ENCODE data around the gene PPAT. TPM values are rescaled to one million over a fixed set of nuclear protein-coding genes. Genes with fewer than 3 reads are reported as not detected.
"Not testable (repeated sequence)": the region's sequence is repeated elsewhere in the genome, so short reads cannot be mapped to it uniquely, and the experiment has no call there.

Gene PPAT
- polyA plus RNA-seq (ENCODE audit: insufficient read length in 3 of 3): 10 to 100 TPM; 24.8 to 31.3 (median 25.9) TPM
- long read RNA-seq, donor 1, full-length matches to known transcripts: 7 of 7 reads
- long read RNA-seq, donor 1, partial matches to known transcripts: 0 of 7 reads
- long read RNA-seq, donor 1, other reads (novel, unspliced or antisense): 0 of 7 reads
- long read RNA-seq, donor 2, transcript PPAT-201 (11 exons, 3,682 nt): major isoform, 7 of 7 reads
- long read RNA-seq, donor 2, partial matches to known transcripts: 0 of 7 reads
- long read RNA-seq, donor 2, other reads (novel, unspliced or antisense): 0 of 7 reads
- long read RNA-seq, donor 3, partial matches to known transcripts: 105 of 108 reads
- long read RNA-seq, donor 3, other reads (novel, unspliced or antisense): 0 of 108 reads
- long read RNA-seq, donor 4, partial matches to known transcripts: 6 of 7 reads
- long read RNA-seq, donor 4, other reads (novel, unspliced or antisense): 0 of 7 reads
- long read RNA-seq, donor 5, partial matches to known transcripts: 0 of 5 reads
- long read RNA-seq, donor 5, other reads (novel, unspliced or antisense): 0 of 5 reads
- long read RNA-seq, donor 6, partial matches to known transcripts: 288 of 294 reads
- long read RNA-seq, donor 6, other reads (novel, unspliced or antisense): 0 of 294 reads
- long read RNA-seq, donor 7, transcript PPAT-201 (11 exons, 3,682 nt): major isoform, 7 of 60 reads
- long read RNA-seq, donor 7, partial matches to known transcripts: 53 of 60 reads
- long read RNA-seq, donor 7, other reads (novel, unspliced or antisense): 0 of 60 reads
- long read RNA-seq, donor 8, partial matches to known transcripts: 0 of 1 reads
- long read RNA-seq, donor 8, other reads (novel, unspliced or antisense): 0 of 1 reads
- long read RNA-seq, donor 9, full-length matches to known transcripts: 11 of 115 reads
- long read RNA-seq, donor 9, partial matches to known transcripts: 55 of 115 reads
- long read RNA-seq, donor 9, other reads (novel, unspliced or antisense): 49 of 115 reads
- long read RNA-seq, donor 10, transcript PPAT-201 (11 exons, 3,682 nt): major isoform, 6 of 6 reads
- long read RNA-seq, donor 10, partial matches to known transcripts: 0 of 6 reads
- long read RNA-seq, donor 10, other reads (novel, unspliced or antisense): 0 of 6 reads
- long read RNA-seq, donor 11, partial matches to known transcripts: 0 of 2 reads
- long read RNA-seq, donor 11, other reads (novel, unspliced or antisense): 0 of 2 reads
- long read RNA-seq, donor 12, transcript PPAT-201 (11 exons, 3,682 nt): major isoform, 7 of 516 reads
- long read RNA-seq, donor 12, partial matches to known transcripts: 496 of 516 reads
- long read RNA-seq, donor 12, other reads (novel, unspliced or antisense): 13 of 516 reads
- long read RNA-seq, donor 13, partial matches to known transcripts: 151 of 178 reads
- long read RNA-seq, donor 13, other reads (novel, unspliced or antisense): 25 of 178 reads
- long read RNA-seq, donor 14, transcript PPAT-201 (11 exons, 3,682 nt): major isoform, 5 of 5 reads
- long read RNA-seq, donor 14, partial matches to known transcripts: 0 of 5 reads
- long read RNA-seq, donor 14, other reads (novel, unspliced or antisense): 0 of 5 reads
- long read RNA-seq, donor 15, transcript PPAT-201 (11 exons, 3,682 nt): major isoform, 5 of 5 reads
- long read RNA-seq, donor 15, partial matches to known transcripts: 0 of 5 reads
- long read RNA-seq, donor 15, other reads (novel, unspliced or antisense): 0 of 5 reads
- long read RNA-seq, donor 16, full-length matches to known transcripts: 5 of 111 reads
- long read RNA-seq, donor 16, partial matches to known transcripts: 101 of 111 reads
- long read RNA-seq, donor 16, other reads (novel, unspliced or antisense): 5 of 111 reads

GRCh38 chr4:56435140-56435926, at the start of gene PPAT:
TSS of gene PPAT (minus strand) at chr4:56435615. CDS start at chr4:56435477, 138 bp downstream.
- peak; percentile 98 for DNase-seq

- no peak for DNase-seq
Measured at GRCh38 chr4:56480691-56481090, 45.3 kb upstream of the PPAT start.

GRCh38 chr4:56477192-56477702, 41.8 kb upstream of the PPAT start:
- DNase-seq: no peak

GRCh38 chr4:56475917-56476316, 40.5 kb upstream of the PPAT start:
- no peak for DNase-seq

- no peak for DNase-seq
Measured at GRCh38 chr4:56469489-56470210, 34.2 kb upstream of the PPAT start.

- peak; percentile 48 for DNase-seq
Measured at GRCh38 chr4:56468097-56468422, 32.6 kb upstream of the PPAT start.

- peak; percentile 93 for DNase-seq
Measured at GRCh38 chr4:56467284-56468096, 32.1 kb upstream of the PPAT start, which contains the start of gene SRP72. TSS of gene SRP72 (plus strand) at chr4:56467617. CDS start at chr4:56467636, 19 bp downstream.

- DNase-seq: no peak
Measured at GRCh38 chr4:56466910-56467283, 31.5 kb upstream of the PPAT start.

- DNase-seq: not testable (repeated sequence)
Measured at GRCh38 chr4:56466296-56466761, 30.9 kb upstream of the PPAT start.

GRCh38 chr4:56465599-56466295, 30.3 kb upstream of the PPAT start:
- DNase-seq: no peak

GRCh38 chr4:56464581-56464980, 29.2 kb upstream of the PPAT start:
- DNase-seq: no peak

GRCh38 chr4:56463711-56464110, 28.3 kb upstream of the PPAT start:
- no peak for DNase-seq

GRCh38 chr4:56462157-56462556, 26.7 kb upstream of the PPAT start:
- DNase-seq: no peak

- DNase-seq: no peak
Measured at GRCh38 chr4:56460085-56460484, 24.7 kb upstream of the PPAT start.

GRCh38 chr4:56450342-56450741, 14.9 kb upstream of the PPAT start:
- no peak for DNase-seq

- not testable (repeated sequence) for DNase-seq
Measured at GRCh38 chr4:56449475-56449874, 14.1 kb upstream of the PPAT start.

GRCh38 chr4:56448301-56448700, 12.9 kb upstream of the PPAT start:
- no peak for DNase-seq
